SKM-1 (cell line): Measurements from ENCODE around the gene THRA.

Source experiments
- DNase-seq: peaks from one replicate; lab custom pipeline; 2025; ENCODE audit not compliant: unreplicated experiment; lab: John Stamatoyannopoulos, UW

Gene THRA

GRCh38 chr17:40026816-40027613 is 35.8 kb upstream of the THRA start:
- peak; percentile 42 for DNase-seq

- DNase-seq: no peak
Measured at GRCh38 chr17:40027614-40028012, 35.2 kb upstream of the THRA start.

GRCh38 chr17:40028595-40028994 is 34.2 kb upstream of the THRA start:
- no peak for DNase-seq

GRCh38 chr17:40031706-40032105 is 31.1 kb upstream of the THRA start:
- no peak for DNase-seq

GRCh38 chr17:40032322-40033320 is 30.1 kb upstream of the THRA start:
- DNase-seq: no peak

- DNase-seq: no peak
Measured at GRCh38 chr17:40033339-40033738, 29.4 kb upstream of the THRA start.

GRCh38 chr17:40034426-40035161 is 28.2 kb upstream of the THRA start:
- no peak for DNase-seq

GRCh38 chr17:40035162-40035559 is 27.6 kb upstream of the THRA start:
- no peak for DNase-seq

GRCh38 chr17:40038882-40039513 is 23.8 kb upstream of the THRA start:
- no peak for DNase-seq

- DNase-seq: no peak
Measured at GRCh38 chr17:40041196-40041595, 21.6 kb upstream of the THRA start.

- DNase-seq: no peak
Measured at GRCh38 chr17:40056379-40057015, 6.3 kb upstream of the THRA start.

- no peak for DNase-seq
Measured at GRCh38 chr17:40058186-40058784, 4.5 kb upstream of the THRA start.

- DNase-seq: no peak
Measured at GRCh38 chr17:40058865-40059264, 3.9 kb upstream of the THRA start.

- DNase-seq: no peak
Measured at GRCh38 chr17:40059729-40060475, 2.9 kb upstream of the THRA start.

GRCh38 chr17:40060887-40061608 is 1.7 kb upstream of the THRA start:
- no peak for DNase-seq

- DNase-seq: no peak
Measured at GRCh38 chr17:40061609-40062038, 1.1 kb upstream of the THRA start.

GRCh38 chr17:40063187-40063771 is 514 bp downstream of the THRA start:
- DNase-seq: peak; percentile 48

- DNase-seq: no peak
Measured at GRCh38 chr17:40063901-40064531, 1.3 kb downstream of the THRA start.
